GM12892 (cell line): ENCODE results near the gene GRIA4.

ENCODE experiments used
- DNase-seq: peaks from one replicate; pipeline ENCODE4 v3.0.0; 2011; ENCODE audit not compliant: insufficient read length
- FAIRE-seq: peaks from 2 replicates; lab custom pipeline; 2011; peaks lifted over from hg19 to GRCh38; lab: Jason Lieb, UNC
- POLR2A ChIP-seq: IDR thresholded peaks from 2 replicates; pipeline ENCODE4 v1.6.1; 2011; ENCODE audit warnings: low read depth, low read length, control low read depth
- POLR2AphosphoS5 ChIP-seq: IDR thresholded peaks from 2 replicates; pipeline ENCODE4 v1.6.1; 2011; ENCODE audit warnings: low read depth, low read length, control low read depth
- TAF1 ChIP-seq: IDR thresholded peaks from 2 replicates; pipeline ENCODE4 v1.6.1; 2011; ENCODE audit warnings: low read depth, mild to moderate bottlenecking, control low read depth, low read length, borderline replicate concordance

Gene GRIA4

GRCh38 chr11:105611572-105612441, 1.9 kb downstream of the GRIA4 start:
- FAIRE-seq (peak; percentile 21), DNase-seq (no peak)
- TF ChIP-seq POLR2A = no peak
- TF ChIP-seq POLR2AphosphoS5 = no peak
- no peak for TF ChIP-seq TAF1

- DNase-seq (no peak), FAIRE-seq (no peak)
- no peak for TF ChIP-seq POLR2AphosphoS5
- no peak for TF ChIP-seq TAF1
- no peak for TF ChIP-seq POLR2A
Measured at GRCh38 chr11:105612771-105613170, 2.9 kb downstream of the GRIA4 start.

GRCh38 chr11:105613183-105613582, 3.3 kb downstream of the GRIA4 start:
- no peak for TF ChIP-seq POLR2A
- FAIRE-seq = no peak
- no peak for DNase-seq

- no peak for TF ChIP-seq TAF1
- FAIRE-seq = no peak
- no peak for DNase-seq
Measured at GRCh38 chr11:105618343-105618955, 8.6 kb downstream of the GRIA4 start.

DNA sequence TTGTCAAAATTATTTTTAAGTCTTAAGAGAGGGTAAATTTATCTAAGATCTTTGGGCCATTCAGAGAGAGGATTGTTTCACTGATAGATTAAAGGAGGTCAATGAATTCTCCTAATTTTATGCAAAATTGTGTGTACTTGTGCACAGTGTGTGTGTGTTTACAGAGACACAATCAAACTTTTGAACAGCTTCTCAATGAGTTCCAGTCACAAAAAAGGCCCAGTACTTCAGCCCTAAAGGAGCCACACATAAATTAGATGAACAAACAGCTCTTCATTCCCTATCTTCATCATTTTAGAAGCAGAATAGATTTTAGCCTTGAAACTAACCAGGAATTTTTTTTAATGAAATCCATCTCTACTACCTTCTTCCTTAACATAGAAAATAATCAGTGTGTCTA, 9.7 kb downstream of the GRIA4 start:
- TF ChIP-seq POLR2A (no peak), POLR2AphosphoS5 (no peak), TAF1 (no peak)
- DNase-seq (no peak), FAIRE-seq (no peak)

GRCh38 chr11:105622016-105622415, 12.1 kb downstream of the GRIA4 start:
- FAIRE-seq (no peak), DNase-seq (no peak)
- TF ChIP-seq TAF1 (no peak), POLR2A (no peak), POLR2AphosphoS5 (no peak)

DNA sequence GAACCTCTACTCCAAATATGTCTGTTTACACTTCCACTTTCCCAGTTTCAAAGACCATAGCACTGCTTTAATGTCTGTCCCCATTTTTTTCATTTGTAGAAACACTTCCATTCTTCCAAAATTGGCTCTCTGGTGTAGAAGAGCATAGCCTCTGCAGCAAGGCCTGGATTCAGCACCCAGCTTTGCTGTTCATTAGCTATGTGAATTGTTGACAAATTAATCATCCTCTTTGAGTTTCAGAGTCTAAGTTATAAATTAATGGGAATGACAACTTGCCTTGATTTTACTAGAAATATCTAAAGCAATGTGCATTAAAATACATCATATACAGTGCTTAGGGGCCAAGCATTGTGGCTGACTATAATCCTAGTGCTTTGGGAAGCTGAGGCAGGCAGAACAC, 22.4 kb downstream of the GRIA4 start:
- DNase-seq (no peak), FAIRE-seq (no peak)
- no peak for TF ChIP-seq POLR2A
- TF ChIP-seq POLR2AphosphoS5 = no peak

DNA sequence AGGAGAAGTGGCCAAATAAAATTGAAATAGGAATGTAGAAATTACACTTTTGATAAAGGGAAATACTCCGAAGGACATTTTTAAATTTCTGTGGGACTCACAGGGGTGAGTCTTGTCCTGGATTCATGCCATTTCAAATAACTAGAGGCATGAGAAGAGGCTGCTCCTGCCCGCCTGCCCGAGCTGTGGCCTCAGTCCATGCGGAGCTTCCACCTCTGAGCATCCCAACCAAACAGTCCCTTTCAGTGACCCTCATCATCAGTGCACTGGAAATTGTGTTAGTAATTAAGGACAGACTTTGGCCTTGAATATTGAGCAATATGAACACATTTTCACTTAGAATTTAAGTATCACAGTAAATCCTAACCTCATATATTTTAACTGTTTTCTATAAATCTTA, 25.6 kb downstream of the GRIA4 start:
- FAIRE-seq = no peak

GRCh38 chr11:105636496-105636895, 26.6 kb downstream of the GRIA4 start:
- FAIRE-seq = no peak
- DNase-seq = no peak
- TF ChIP-seq POLR2AphosphoS5 = no peak
- TF ChIP-seq POLR2A = no peak
- TF ChIP-seq TAF1 = no peak

More for the DNA sequence above, 25.6 kb downstream of the GRIA4 start:
- TF ChIP-seq POLR2AphosphoS5 = no peak
- TF ChIP-seq POLR2A = no peak
- TF ChIP-seq TAF1 = no peak
- no peak for DNase-seq

DNA sequence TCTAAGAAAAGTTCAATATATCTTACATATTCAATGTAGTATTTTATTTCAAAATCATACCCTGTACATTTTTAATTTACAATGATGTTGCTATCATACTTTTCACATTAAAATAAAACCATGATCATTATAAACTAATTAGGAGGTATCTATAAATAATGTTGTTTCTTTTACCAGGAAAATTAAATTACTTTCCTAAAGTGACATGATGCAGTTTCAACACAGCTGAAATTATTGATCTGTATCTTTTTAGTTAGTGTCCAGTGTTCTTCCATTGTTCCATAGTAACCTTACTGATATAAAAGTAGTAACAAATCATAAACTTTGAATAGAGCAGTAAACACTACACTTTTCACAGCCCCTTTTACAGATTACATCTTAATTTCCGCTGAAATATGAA, 29.7 kb downstream of the GRIA4 start:
- no peak for FAIRE-seq
- TF ChIP-seq TAF1 (no peak), POLR2A (no peak), POLR2AphosphoS5 (no peak)
- DNase-seq = no peak

DNA sequence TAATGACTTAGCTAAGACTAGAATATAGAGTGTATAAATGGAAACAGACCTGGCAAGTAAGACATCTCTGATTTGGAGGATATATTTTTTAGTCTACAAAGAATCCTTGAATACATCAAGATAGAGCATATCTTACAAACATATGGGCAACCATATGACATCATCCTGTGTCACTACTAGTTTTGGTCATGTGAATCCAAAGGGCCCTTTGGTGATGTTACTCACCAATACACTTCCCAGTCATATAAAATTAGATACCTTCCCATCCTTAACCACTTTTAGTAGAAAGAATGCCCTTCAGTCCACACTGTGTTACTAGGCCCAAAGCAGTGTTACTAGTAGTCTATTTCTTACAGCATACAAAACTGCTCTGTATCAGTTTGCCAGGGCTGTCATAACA, 31.6 kb downstream of the GRIA4 start:
- DNase-seq (no peak), FAIRE-seq (no peak)
- no peak for TF ChIP-seq TAF1
- TF ChIP-seq POLR2A = no peak
- no peak for TF ChIP-seq POLR2AphosphoS5

DNA sequence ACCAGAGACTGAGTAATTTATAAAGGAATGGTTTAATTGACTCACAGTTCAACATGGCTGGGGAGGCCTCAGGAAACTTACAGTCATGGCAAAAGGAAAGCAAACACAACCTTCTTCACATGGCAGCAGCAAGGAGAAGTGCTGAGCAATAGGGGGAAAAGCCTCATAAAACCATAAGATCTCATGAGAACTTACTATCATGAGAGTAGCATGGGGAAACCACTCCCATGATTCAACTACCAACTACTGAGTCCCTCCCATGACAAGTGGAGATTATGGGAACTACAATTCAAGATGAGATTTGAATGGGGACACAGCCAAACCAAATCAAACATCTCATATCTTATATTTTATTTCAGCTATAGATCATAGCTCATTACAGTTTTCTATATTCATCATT, 33.0 kb downstream of the GRIA4 start:
- DNase-seq = no peak
- TF ChIP-seq TAF1 (no peak), POLR2AphosphoS5 (no peak), POLR2A (no peak)
- FAIRE-seq = no peak
